Muscle of leg (tissue), 11 donors: Measurements from ENCODE around the gene CDC42EP5. TPM values are rescaled to one million over a fixed set of nuclear protein-coding genes. Genes with fewer than 3 reads are reported as not detected.
A peak's percentile ranks its signal among the peaks of the same experiment; 100 is the strongest.
"Not testable (repeated sequence)": the region's sequence is repeated elsewhere in the genome, so short reads cannot be mapped to it uniquely, and the experiment has no call there.

Experiments used
- DNase-seq: peaks from one replicate; pipeline ENCODE4 v3.0.0; 2013
- H3K27ac ChIP-seq: one replicate; pipeline ENCODE4 v1.5.1; 2013; ENCODE audit warnings: mild to moderate bottlenecking, low read length, control low read depth
- H3K27me3 ChIP-seq: one replicate; pipeline ENCODE4 v1.6.1; 2013; ENCODE audit warnings: low read length; ENCODE audit not compliant: control insufficient read depth, insufficient read depth
- H3K36me3 ChIP-seq: one replicate; pipeline ENCODE4 v1.6.1; 2013; ENCODE audit warnings: low read length; ENCODE audit not compliant: control insufficient read depth, insufficient read depth
- H3K4me1 ChIP-seq: one replicate; pipeline ENCODE4 v1.6.1; 2013; ENCODE audit warnings: low read length; ENCODE audit not compliant: control insufficient read depth, insufficient read depth
- H3K4me3 ChIP-seq: one replicate; pipeline ENCODE4 v1.5.1; 2013; ENCODE audit warnings: low read length, control low read depth
- H3K9me3 ChIP-seq: replicated peaks from 2 replicates; pipeline ENCODE4 v1.6.1; 2013; ENCODE audit warnings: low read depth, low read length; ENCODE audit not compliant: control insufficient read depth
- WGBS: methylation state at CpG from one replicate; pipeline ENCODE4 v1.1.5; 2013; ENCODE audit warnings: missing lambda C conversion rate; ENCODE audit not compliant: insufficient coverage; 5-methylcytosine and 5-hydroxymethylcytosine counted together
- polyA plus RNA-seq, 8 donors: library from polyadenylated mRNA; unstranded; fragments of 120-200 nt; gene quantifications; one replicate each; pipeline versions ENCODE4 v1.2.1 to v1.2.3, GENCODE V29; 2013; ENCODE audit warnings: inconsistent platforms in 1 of 8, low replicate concordance in 1 of 8; ENCODE audit not compliant: insufficient read length in 8 of 8, insufficient read depth in 1 of 8
- total RNA-seq: library from RNA; stranded (reverse); fragments of 120-200 nt; gene quantifications from one replicate; pipeline ENCODE4 v1.2.4, GENCODE V29; 2013

CDC42EP5 gene
- total and polyA plus RNA-seq, 9 donors: 33.4 to 65.7 (median 42.6) TPM

- no peaks in the 10 kb centered on the region for H3K9me3 ChIP-seq
- no peaks in the 10 kb centered on the region for H3K36me3 ChIP-seq
- H3K27ac ChIP-seq: no peak overlapping the region
- peaks cover 10% of the 10 kb centered on the region for H3K4me1 ChIP-seq
- 85% methylated on average over 2 of the region's 3 CpGs for WGBS
- no peak for DNase-seq
- H3K4me3 ChIP-seq: no peak overlapping the region
- H3K27me3 ChIP-seq: peaks cover 4% of the 10 kb centered on the region
These were observed 4.6 kb upstream of the CDC42EP5 start for GRCh38 chr19:54477650-54478049.

- no peak for DNase-seq
- no peaks in the 10 kb centered on the region for H3K9me3 ChIP-seq
- H3K4me3 ChIP-seq: no peak overlapping the region
- peaks cover 13% of the 10 kb centered on the region for H3K27me3 ChIP-seq
- no peaks in the 10 kb centered on the region for H3K36me3 ChIP-seq
- H3K27ac ChIP-seq: no peak overlapping the region
- 78% methylated on average over 11 of the region's 11 CpGs for whole genome bisulfite sequencing
- peaks cover 18% of the 10 kb centered on the region for H3K4me1 ChIP-seq
These were observed 2.6 kb upstream of the CDC42EP5 start for GRCh38 chr19:54475706-54476105.

- Histone ChIP-seq H3K27ac (peak overlapping the region; percentile 96), H3K36me3 (peaks cover 6% of the 10 kb centered on the region), H3K4me3 (peak overlapping the region; percentile 53), H3K27me3 (peaks cover 21% of the 10 kb centered on the region), H3K4me1 (peaks cover 31% of the 10 kb centered on the region), H3K9me3 (no peaks in the 10 kb centered on the region)
- 15% methylated on average over 2 of the region's 6 CpGs for WGBS
- DNase-seq: no peak
These were observed 836 bp upstream of the CDC42EP5 start for GRCh38 chr19:54473892-54474372.

GRCh38 chr19:54470991-54471782 lies 1.9 kb downstream of the CDC42EP5 start:
- Histone ChIP-seq H3K27ac (peak overlapping the region; percentile 87), H3K4me3 (peak overlapping the region; percentile 51), H3K36me3 (peaks cover 6% of the 10 kb centered on the region), H3K4me1 (peaks cover 31% of the 10 kb centered on the region), H3K27me3 (peaks cover 21% of the 10 kb centered on the region), H3K9me3 (no peaks in the 10 kb centered on the region)
- WGBS: 3% methylated on average over 45 of the region's 60 CpGs
- peak; percentile 79 for DNase-seq

GRCh38 chr19:54470276-54470887 lies 2.7 kb downstream of the CDC42EP5 start:
- Histone ChIP-seq H3K4me3 (peak overlapping the region; percentile 51), H3K4me1 (peaks cover 31% of the 10 kb centered on the region), H3K27me3 (peaks cover 26% of the 10 kb centered on the region), H3K36me3 (peaks cover 6% of the 10 kb centered on the region), H3K27ac (peak overlapping the region; percentile 87), H3K9me3 (no peaks in the 10 kb centered on the region)
- WGBS: 58% methylated on average over 2 of the region's 10 CpGs
- DNase-seq: no peak

GRCh38 chr19:54469496-54469934 lies 3.6 kb downstream of the CDC42EP5 start:
- WGBS: 38% methylated on average over 7 of the region's 8 CpGs
- Histone ChIP-seq H3K36me3 (peaks cover 6% of the 10 kb centered on the region), H3K27me3 (peaks cover 26% of the 10 kb centered on the region), H3K27ac (peak overlapping the region; percentile 87), H3K4me1 (peaks cover 34% of the 10 kb centered on the region), H3K9me3 (no peaks in the 10 kb centered on the region), H3K4me3 (no peak overlapping the region)
- DNase-seq: peak; percentile 49

GRCh38 chr19:54466110-54466480 lies 7.0 kb downstream of the CDC42EP5 start:
- H3K36me3 ChIP-seq: peaks cover 19% of the 10 kb centered on the region
- 97% methylated on average over 7 of the region's 14 CpGs for WGBS
- peaks cover 46% of the 10 kb centered on the region for H3K4me1 ChIP-seq
- not testable (repeated sequence) for H3K27ac ChIP-seq, H3K9me3 ChIP-seq, H3K4me3 ChIP-seq, DNase-seq
- H3K27me3 ChIP-seq: peaks cover 18% of the 10 kb centered on the region

- WGBS: 57% methylated on average over 41 of the region's 49 CpGs
- Histone ChIP-seq H3K4me1 (peaks cover 45% of the 10 kb centered on the region), H3K27me3 (peaks cover 14% of the 10 kb centered on the region), H3K36me3 (peaks cover 24% of the 10 kb centered on the region), H3K9me3 (no peaks in the 10 kb centered on the region), H3K4me3 (no peak overlapping the region), H3K27ac (no peak overlapping the region)
- DNase-seq: no peak
These were observed 7.5 kb downstream of the CDC42EP5 start for GRCh38 chr19:54465426-54466109.

GRCh38 chr19:54464630-54465425 lies 8.3 kb downstream of the CDC42EP5 start:
- no peaks in the 10 kb centered on the region for H3K9me3 ChIP-seq
- WGBS: 7% methylated on average over 82 of the region's 87 CpGs
- H3K27ac ChIP-seq: peak overlapping the region; percentile 93
- H3K4me1 ChIP-seq: peaks cover 40% of the 10 kb centered on the region
- peaks cover 8% of the 10 kb centered on the region for H3K27me3 ChIP-seq
- peaks cover 30% of the 10 kb centered on the region for H3K36me3 ChIP-seq
- peak overlapping the region; percentile 56 for H3K4me3 ChIP-seq
- DNase-seq: peak; percentile 89
